Heart left ventricle (tissue), 13 donors: ENCODE results near the gene FBXL12.

Source experiments
- POLR2A ChIP-seq, 2 donors: fragments of 450-650 bp; IDR thresholded peaks; one replicate each; pipeline ENCODE4 v1.6.1; 2017; ENCODE audit warnings: antibody characterized with exemption in 2 of 2, mild to moderate bottlenecking in 2 of 2, moderate library complexity in 2 of 2
- TF ChIP-seq, protein P1 (sequence below), 12 donors: fragments of 200-600 bp; sonication (generic) in 4 of 12; IDR thresholded peaks; one replicate each; pipeline versions ENCODE4 v1.5.0 to v1.8.0; 2018 to 2022; ENCODE audit warnings: antibody characterized with exemption in 12 of 12, mild to moderate bottlenecking in 5 of 12
- donor health status: ischemic (EF 13 %, LVEDD 7.1; RV severe dilation, severe dysfunction).
- donor health status: DM: no; HTN: yes; CAD: no.
- donor health status: DM: no; HTN: no; CAD: no.
- donor health status: ischemic (EF 25% LVEDD 6.9; RV normal size, moderate dysfunction).
- donor health status: ischemic (EF 25% LVEDD 5.7; RV mildly dilated, moderate dysfunction).
- donor health status: ischemic (EF 35%, LVEDD 5.7; RV mildly dilated, moderate dysfunction).
- donor health status: nonischemic (EF 11% LVEDD 7.7; RV severe dilation, severe dysfunction).
- donor health status: DM: yes; HTN: yes; CAD: no.
- donor health status: PGD.
- donor health status: ischemic (EF 29% LVEDD 5.4; RV normal size, mild dysfunction).
- donor health status: nonischemic (EF 23%, LVEDD 6.1; RV moderate dilation, normal function).

DNA sequence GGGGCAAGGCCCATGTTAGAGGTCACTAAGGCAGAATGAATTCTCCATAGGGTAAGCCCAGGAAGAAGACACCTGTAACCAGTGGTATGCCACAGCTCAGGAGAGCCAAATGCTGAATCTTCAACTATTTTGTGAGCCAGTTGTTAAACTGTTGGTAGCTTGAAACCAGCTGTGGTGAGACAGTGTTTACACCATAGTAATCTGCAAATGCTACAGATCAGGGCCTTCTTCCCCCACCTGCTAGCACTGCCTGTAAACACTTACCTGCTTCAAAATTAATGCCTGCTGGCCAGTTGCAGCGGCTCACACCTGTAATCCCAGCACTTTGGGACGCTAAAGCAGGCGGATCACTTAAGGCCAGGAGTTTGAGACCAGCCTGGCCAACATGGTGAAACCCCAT is 12.1 kb downstream of the FBXL12 start:
- TF ChIP-seq, protein P1, sequence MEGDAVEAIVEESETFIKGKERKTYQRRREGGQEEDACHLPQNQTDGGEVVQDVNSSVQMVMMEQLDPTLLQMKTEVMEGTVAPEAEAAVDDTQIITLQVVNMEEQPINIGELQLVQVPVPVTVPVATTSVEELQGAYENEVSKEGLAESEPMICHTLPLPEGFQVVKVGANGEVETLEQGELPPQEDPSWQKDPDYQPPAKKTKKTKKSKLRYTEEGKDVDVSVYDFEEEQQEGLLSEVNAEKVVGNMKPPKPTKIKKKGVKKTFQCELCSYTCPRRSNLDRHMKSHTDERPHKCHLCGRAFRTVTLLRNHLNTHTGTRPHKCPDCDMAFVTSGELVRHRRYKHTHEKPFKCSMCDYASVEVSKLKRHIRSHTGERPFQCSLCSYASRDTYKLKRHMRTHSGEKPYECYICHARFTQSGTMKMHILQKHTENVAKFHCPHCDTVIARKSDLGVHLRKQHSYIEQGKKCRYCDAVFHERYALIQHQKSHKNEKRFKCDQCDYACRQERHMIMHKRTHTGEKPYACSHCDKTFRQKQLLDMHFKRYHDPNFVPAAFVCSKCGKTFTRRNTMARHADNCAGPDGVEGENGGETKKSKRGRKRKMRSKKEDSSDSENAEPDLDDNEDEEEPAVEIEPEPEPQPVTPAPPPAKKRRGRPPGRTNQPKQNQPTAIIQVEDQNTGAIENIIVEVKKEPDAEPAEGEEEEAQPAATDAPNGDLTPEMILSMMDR (IDR thresholded peaks at IDR 0.05), result no peak
- TF ChIP-seq POLR2A (IDR thresholded peaks at IDR 0.05), result no peak
